Fibroblast of skin of back (primary cell): ENCODE measurements around the gene GULP1.
"Not testable (repeated sequence)": the region's sequence is repeated elsewhere in the genome, so short reads cannot be mapped to it uniquely, and the experiment has no call there.

Source experiments
- DNase-seq: peaks from one replicate; pipeline ENCODE4 v3.0.0-alpha.2; 2013

Gene GULP1

DNA sequence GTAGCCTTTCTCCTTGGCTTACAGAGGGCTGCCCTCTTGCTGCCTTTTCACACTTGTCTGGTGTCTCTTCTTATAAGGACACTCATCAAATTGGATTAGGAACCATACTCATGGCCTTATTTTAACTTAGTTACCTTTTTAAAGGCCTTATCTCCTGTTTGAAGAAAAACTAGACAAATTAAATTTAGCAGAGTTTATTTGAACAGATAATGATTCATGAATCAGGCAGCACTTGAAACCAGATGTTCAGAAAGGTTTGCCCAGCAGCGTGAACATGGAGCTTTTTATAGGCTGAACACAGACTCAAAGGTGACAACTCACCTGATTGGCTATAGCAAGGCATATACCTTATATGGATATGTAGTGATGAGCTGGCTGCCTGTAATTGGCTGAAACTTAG, 238.0 kb downstream of the GULP1 start:
- DNase-seq: no peak

DNA sequence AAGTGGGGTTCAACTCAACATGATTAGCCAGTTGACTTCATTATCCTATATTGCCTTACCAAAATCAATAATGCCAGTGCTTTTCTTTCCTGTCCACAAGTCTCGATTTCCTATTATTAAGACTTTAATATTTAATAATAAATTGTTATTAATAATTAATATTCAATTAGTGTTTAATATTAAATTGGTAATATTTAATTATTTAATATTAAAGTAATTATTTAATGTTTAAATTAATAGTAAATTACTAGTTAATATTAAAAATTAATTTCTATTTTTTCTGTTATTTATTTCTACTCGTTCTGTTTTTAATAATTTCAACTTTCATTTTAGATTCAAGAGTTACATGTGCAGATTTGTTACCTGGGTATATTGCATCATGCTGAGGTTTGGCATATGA, 243.2 kb downstream of the GULP1 start:
- no peak for DNase-seq

DNA sequence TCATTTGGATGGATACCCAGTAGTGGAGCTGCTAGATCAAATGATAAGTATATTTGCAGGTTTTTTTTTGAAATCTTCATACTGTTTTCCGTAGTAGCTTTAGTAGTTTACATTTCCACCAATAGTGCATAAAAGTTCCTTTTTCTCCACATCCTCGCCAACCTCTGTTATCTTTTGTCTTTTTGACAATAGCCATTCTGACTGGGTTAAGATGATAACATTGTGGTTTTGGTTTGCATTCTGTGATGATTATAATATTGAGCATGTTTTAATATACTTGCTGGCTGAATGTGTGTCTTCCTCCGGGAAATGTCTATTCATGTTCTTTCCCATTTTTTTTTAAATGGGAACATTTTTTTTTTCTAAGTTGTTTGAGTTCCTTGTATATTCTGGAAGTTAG, 260.0 kb downstream of the GULP1 start:
- DNase-seq: no peak

DNA sequence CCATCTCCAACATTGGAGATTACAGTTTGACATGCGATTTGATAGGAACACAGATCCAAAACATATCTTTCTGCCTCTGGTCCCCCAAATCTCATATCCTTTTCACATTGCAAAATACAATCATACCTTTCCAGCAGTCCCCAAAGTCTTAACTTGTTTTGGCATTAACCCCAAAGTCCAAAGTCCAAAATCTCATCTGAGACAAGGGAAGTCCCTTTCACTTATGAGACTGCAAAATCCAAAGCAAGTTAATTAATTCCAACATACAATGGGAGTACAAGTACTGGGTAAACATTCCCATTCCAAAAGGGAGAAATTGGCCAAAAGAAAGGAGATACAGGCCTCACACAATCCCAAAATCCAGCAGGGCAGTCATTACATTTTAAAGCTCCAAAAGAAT, 265.4 kb downstream of the GULP1 start:
- no peak for DNase-seq

DNA sequence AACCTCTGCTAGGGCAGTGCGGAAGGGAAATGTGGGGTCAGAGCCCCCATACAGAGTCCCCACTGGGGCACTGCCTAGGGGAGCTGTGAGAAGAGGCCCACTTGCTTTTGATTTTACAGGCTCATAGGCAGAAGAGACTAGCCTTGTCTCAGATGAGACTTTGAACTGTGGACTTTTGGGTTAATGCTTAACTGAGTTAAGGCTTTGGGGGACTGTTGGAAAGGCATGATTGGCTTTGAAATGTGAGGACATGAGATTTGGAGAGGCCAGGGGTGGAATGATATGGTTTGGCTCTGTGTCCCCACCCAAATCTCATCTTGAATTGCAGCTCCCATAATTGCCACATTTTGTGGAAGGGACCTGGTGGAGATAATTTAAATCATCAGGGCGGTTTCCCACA, 267.8 kb downstream of the GULP1 start:
- DNase-seq: not testable (repeated sequence)

DNA sequence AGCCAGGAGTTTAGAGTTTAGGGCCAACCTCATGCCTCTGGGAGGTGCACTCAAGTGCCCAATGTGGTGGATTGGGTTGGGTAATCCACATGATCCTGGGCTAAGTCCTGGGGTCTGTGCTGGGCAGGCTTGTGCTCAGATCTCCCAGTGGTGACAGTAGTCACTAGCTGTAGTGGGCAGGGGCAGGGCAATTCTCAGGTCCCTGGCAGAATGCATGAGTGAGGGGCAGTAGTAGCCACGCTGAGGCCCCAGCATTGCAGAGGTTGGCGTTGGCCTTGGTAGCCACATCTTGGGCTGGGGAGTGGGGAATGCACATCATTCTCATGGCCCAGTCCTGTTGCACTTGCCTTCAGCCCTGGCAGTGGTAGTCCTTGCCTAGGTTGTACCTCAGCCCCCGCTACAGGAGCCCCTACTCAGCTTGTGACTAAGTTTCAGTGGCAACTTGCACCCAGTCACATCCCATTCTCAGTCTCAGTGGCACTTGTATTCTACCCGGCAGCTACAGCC, 269.9 kb downstream of the GULP1 start:
- no peak for DNase-seq

DNA sequence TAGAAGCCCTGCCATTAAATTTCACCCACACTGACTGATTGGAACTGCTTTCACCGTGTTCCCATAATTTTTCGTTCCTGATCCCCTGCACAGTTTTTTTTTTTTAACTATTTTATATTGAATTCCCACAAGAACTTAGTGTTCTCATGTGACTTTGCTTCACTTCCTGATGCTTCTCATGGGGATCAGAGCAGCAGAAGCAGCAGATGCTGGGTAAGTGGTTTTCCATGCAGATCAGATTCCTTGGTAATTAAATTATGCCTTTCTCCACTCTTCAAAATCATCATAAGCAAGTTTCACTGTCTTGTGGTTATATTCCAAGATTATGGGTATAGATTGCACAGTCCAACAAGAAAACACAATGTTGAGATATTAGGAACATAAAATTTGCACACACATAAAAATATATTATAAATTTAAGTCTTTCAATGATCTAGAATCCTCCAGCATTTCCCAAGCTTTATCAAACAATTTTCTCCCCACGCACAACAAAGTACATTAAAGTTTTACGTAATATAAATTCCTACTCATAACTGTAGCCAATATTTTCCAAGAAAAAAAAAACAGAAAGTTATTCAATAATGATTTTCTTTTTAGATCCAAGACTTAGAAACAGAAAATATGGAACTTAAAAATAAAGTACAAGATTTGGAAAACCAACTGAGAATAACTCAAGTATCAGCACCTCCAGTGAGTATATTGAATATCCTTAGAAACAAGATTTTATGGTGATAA, 277.9 kb downstream of the GULP1 start:
- DNase-seq: no peak

DNA sequence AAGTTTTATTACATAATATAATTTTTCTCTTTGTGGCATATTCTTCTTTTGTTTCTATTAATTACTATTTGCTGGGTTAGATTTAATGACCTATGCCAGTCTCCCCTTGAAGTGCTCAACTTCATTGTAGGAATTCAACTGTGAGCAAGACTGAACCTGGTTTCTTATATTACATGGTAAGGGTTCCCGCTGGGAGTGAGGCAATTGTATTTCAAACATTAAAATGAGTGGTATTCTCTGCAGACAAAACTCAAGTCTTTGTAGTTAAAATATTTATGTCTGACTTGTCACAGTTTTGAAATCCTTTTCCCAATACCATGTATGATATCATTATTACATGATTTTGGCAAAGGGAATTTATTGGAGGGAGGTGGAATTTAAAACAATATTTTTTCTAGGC, 278.7 kb downstream of the GULP1 start:
- peak; percentile 56 for DNase-seq

DNA sequence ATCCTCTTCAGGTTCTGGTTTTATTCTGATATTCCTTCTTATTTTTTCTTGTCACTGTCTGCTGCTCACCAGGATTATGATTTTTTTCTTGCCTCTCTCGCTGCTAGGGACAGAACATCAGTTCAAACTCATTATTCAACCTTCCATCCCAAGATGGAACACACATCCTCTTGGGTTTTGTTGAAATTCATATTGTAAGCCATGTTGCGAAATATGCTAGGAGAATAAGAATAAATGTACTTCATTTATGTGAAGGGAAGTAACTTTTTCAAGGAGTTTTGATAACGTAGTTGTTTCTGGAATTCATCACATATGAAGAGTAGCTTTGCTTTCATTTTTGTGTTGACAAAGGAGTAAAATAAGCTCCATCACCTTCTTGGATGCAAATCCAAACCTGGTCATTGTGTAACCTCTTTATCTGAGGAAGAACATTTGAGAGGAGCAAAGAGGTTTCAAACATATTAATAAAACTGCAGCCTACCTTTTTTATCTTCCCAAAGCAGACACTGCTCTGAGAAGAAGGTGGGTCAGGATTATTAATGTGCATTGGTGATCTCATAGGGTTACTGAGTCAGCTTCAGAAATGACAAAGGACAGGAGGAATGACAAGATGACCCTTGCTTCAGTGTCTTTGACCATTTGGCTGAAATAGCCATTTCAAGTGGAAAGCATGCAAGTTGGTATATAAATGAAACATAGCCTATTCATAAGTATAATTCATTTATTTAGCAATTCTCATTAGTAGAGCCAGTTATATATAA, 280.0 kb downstream of the GULP1 start:
- DNase-seq: no peak

DNA sequence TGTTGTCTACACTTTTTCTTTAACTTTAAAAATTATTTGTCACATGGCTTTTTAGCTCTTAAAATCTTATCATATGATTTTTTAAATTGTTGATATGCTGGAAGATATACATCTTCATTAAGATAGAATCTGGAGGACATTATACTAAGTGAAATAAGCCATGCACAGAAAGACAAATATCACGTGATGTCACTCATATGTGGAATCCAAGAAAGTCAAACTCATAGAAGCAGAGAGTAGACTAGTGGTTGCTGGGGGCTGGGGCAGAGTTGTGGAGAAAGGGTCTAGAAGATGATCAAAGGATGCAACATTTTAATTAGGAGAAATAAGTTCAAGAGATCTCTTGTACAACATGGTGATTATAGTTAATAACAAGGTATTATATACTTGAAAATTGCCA, 280.9 kb downstream of the GULP1 start:
- no peak for DNase-seq

DNA sequence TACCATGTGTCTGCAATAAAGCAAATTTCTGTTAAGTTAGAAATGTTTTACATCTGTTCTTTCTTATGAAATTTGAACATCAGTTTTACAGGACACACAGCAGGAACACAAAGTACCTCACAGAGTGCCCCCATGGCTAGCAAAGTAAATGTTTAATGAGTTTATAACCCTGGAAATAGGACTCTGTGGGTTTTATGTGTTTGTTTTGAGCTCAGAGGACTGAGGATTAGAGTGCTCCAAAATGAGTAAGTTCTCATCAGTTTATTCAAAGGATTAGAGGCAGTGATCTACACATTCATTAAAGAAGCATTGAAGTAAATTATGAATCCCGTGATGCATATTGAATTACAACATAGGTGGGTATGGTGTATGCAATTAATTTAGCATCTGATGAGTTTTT, 281.8 kb downstream of the GULP1 start:
- no peak for DNase-seq

DNA sequence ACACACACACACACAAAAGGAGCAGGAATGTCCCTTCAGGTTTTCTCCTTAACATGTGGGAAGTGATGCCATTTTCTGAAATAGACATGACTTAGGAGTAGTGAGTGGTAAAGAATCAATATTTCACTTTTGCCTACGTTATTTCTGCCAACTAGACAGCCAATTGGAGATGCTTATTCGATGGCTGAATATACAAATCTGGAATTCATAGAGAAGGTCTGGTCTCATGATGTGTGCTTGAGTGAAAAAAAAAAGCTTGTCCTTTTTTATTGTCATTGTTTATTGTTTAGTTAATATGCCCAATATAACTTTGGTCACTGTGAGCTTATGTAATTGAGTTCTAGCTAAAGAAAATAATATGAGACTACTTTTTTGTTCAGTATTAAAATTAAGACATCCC, 284.3 kb downstream of the GULP1 start:
- no peak for DNase-seq

DNA sequence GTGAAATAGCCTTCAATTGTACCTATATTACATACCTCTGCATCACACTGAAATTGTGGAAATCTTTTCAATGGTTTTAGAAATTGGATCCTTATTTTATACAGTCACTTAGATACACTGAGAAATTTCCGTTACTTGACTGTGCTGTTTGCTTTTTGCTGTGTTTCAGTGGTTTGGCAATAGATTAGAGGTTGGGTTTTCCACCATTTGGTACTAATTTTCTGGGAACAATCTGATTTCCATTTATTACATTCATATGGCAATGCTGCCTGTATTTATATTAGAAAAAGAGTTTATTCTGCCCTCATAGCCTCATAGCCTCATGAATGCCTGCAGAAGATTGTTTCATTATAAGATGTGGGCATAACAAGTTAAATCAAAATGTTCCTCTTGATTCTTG, 285.0 kb downstream of the GULP1 start:
- DNase-seq: no peak

DNA sequence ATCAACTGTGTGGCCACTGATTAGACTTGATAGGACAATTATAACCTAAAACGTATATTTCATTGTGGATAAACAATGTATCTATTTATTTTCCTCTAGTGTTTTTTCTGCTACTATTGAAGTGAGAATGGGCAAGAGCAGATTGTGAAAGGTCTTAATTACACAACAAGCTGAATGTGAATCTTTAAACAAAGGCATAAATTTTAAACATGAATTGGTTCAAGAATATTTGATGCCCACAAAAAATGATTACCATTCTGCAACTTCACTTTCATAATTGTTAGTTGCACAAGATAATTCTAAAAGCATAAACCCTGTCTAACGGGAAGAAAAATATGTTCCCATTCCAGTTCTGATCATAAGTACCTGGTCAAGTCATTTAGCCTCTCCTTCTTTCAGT, 285.6 kb downstream of the GULP1 start:
- DNase-seq: no peak

DNA sequence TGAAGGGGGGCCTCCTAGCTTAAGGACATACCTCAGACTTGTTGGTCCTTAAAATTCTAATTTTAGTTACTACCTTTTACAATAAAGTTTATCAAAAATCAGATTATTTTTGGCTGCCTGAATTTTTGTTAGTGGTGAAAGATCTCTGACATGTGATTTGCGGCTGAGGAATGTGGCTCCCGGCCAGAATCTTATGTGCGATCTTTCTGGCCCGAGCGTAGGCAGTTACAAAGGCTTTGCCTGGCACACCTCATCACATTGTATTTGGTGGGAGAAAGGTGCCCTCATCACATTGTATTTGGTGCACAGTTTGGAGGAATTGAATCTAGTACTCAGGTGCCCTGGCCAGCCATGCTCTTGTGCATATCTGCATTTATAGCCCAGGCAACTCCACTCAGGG, 289.1 kb downstream of the GULP1 start:
- no peak for DNase-seq

DNA sequence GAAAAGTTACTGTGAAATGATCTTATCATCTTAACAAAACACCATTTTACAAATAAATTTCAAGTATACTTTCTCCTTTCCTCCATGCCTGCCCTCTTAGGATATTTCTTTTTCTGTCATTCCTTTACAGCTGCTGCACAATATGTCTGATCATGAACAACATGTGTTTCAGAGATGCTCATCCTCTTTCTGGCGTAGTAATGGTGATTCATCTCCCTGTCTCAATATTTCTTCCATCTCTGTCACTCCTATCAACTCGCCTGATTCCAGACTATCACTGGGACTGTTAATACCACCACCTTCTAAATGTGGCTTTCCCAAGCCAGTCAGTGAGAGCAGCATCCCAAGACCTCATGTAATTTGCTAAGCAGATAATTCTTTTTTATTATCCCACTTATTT, 290.5 kb downstream of the GULP1 start:
- no peak for DNase-seq

DNA sequence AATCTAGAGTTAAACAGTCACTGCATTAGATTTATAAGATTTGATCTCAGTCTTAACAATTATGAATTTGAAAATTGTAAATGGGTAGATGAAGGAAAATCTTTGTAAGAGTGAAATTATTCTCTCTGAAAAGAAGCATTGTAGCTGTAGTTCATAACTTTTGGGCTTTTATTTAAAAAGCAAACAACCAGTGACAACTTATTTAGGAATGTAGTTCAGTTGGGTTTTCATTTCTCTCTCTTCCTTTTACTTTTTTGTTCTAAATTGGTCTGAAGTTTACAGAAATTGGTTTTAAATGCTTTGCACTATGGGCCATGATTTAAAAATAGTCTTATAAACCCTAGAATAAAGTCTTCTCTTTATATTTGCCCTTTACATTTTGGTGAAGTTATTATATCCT, 296.6 kb downstream of the GULP1 start:
- peak; percentile 21 for DNase-seq

DNA sequence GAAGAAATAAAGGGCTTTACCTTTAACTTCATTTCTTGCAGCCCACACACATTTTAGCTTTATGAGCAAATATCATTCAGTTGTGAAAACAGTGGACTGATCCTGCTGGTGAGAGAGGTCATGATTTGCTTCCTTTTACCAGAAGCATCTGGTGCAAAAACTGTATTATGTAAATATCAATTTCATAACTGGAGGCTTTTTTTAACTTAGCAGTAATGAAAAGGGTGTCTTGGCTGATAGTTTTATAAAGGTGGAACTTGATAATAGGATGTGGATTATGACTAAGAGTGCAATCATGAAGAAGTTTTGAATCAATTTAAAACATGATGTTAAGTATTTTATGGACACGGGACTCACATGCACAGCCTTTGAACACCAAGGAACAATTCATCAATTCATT, 304.4 kb downstream of the GULP1 start:
- no peak for DNase-seq

DNA sequence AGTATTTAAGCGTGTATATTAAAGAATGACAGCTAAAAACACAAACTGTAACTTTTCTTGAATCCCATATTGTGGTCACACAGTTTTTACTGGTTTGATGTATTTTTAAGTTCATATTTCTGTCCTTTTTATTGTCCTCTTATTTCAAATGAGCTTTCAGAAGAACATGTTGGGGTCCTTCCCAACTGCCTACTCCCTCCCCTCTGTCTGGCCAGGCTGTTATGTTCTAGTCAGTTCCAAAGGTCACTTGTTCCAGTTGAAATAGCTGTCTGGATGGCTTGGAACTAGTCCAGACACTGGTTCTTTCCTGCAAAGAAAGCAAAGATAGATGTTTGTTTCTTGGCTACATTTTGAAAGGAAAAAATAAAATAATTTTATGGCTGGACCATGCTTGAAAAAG, 306.9 kb downstream of the GULP1 start:
- no peak for DNase-seq

DNA sequence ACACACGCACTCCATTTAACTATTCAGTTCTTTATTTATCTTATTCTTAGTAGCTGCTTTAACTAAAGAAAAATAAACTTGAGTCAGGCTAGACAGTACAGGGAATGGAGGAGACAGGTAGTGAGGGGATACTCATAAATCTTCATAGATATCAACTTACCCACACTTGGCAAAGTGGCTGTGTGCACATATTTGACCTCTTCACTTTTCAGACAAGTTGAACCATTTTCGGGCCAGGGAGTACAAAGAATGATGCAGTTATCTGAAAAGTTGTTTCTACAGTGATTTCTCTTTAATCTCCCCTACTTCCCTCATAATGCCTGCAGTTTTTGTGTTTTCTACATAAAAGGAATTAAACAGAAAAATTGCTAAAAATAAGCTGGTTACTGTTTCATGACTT, 307.5 kb downstream of the GULP1 start:
- DNase-seq: no peak

DNA sequence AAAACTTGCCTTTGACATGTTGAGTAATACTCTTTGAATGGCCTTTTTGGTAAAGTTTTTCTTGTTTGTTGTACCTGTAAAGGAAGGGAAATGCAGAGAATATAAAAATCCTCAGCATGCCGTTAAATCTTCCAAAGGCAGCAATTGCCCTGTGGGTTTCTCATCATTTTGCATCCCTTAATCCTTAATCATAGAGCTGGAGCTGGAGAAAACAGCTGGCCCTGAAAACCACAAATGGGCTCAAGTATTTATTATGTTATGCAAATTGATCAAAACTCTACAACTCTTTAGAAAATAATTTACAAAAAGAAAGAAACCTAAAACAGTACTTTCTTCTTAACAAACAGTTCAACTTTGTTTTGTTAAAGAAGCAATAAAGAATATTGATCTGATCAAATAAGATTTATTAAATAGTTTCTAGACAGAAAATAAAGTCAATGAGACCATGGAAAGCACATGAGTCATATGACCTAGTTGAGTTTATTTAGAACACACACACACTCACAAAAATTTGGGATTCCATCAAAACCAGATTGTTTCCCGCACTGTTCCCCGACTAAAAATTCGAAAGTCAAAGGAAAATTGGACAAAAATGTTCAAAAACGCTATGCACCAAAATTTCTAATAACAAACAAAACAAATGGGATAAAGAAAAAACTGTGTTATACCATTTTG, 309.0 kb downstream of the GULP1 start:
- peak; percentile 35 for DNase-seq

DNA sequence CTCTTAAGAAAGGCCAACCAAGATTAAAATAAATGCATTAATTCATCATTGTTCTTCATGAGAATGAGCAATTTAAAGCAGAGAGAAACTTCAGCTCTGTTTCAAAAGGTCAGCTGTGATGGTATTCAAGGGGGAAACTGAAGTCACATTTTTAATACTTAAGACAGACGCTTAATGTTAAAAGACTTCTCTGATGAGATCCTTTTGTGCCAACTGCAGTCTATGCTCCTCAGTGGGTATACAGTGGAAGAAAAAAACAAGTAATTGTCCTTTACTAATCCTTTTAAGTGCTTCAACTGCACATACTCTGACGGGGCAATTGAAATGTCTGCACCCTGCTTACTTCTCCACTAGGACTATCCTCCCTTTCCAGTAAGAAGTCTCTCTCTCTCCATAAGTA, 309.7 kb downstream of the GULP1 start:
- DNase-seq: no peak

DNA sequence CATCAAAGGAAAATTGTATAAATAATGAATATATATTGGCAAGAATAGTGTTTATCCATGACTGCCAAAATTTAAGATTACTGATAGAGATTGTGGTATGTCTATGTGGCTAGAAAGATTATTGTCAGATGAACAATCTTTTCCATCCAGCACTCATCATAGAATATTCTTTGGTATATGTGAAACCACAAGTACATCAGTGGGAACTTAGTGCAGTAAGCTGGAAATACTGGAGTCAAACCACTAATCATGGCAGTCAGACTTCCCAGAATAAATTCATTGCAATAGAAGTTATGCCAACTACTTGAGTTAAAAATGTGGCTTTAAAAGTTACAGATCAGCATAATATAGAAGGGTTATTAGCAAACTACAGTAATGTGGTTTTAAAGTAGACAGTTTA, 310.3 kb downstream of the GULP1 start:
- peak; percentile 60 for DNase-seq

DNA sequence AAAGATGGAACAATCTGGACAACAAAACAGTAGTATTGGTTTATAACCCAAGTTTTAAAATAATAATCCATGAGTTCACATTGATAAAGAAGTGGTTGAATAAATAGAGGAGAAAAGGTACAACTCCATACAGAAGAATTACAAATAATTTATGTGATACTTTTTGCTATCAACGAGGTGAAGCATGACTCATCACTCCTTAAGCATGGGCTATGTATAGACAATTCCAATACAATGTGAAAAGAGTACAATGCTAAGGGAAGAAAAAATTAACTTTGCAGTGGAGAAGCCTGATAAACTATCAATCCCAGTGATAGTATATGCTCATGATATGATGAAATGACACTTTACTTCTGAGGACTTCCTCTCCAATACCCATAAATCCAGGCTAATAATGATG, 312.9 kb downstream of the GULP1 start:
- DNase-seq: no peak
